Amniotic epithelial cell (primary cell): Measurements from ENCODE around the gene EPHX1.
"Not testable (repeated sequence)": the region's sequence is repeated elsewhere in the genome, so short reads cannot be mapped to it uniquely, and the experiment has no call there.

Experiments
- DNase-seq: peaks from one replicate; pipeline ENCODE4 v3.0.0-alpha.2; 2010; ENCODE audit warnings: low read depth

EPHX1 gene

DNA sequence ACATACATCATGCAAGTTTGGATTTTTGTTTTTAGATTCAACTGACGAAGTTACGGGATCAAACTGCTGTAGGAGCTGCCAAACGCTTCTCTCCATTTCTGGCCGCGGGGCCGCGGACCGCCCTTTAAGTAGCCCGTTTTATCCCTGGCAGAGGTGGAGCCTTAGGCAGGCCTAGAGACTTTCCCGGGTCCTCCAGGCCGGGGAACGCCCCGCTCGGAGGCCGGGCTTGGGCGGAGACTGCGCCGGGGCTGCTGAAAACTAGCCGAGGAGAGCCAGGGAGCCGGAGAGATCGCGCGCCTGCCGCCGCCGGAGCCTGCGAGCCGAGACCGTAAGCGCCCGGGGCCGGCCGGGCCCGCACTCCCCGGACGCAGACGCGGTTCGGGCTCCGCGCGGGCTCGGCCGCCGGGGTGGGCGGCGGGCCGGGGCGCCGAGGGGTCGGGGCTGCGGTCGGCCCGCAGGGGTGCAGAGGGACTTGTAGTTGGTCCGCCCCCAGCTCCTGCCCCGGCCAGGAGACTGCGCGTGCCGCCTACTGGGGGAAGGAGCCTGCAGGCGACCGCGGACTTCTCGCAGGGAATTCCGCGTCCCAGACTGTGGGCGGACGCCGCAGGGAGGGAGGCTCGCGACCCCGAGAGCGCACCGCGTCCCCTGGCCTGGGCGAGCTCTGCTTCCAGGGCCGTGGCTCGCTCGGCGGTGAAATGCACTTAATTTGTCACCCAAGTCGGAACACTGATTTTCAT, at the start of gene EPHX1:
Gene EPHX1 (plus strand): TSS at position 283 of the 737 bp plus-strand sequence. CDS start 18,606 bp downstream, outside the sequence.
- DNase-seq, result peak; percentile 83

DNA sequence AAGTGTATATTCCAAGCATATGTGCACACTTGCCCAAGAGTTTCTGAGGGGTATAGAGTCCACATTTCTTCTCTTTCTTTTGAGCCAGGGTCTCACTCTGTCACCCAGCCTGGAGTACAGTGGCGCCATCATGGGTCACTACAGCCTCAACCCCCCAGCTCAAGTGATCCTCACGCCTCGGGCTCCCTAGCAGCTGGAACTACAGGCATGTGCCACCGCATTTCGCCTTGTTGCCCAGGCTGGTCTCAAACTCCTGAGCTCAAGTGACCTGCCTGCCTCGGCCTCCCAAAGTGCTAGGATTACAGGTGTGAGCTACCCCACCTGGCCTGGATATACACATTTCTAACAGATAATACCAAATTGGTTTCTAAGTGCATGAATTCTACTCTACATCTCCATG, 49.4 kb upstream of the EPHX1 start:
- DNase-seq, result no peak

DNA sequence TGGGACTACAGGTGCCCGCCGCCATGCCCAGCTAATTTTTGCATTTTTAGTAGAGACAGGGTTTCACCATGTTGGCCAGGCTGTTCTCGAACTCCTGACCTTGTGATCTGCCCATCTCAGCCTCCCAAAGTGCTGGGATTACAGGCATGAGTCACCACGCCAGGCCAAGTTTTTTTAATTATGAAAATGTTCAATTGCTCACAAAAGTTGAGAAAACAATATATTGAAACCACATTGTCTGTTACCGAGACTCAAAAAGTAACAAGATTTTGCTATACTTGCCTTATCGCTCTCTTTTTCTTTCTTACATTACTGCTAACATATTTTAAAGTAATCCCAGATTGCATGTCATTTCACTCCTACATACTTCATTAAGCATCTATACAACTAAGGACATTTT, 48.5 kb upstream of the EPHX1 start:
- not testable (repeated sequence) for DNase-seq

DNA sequence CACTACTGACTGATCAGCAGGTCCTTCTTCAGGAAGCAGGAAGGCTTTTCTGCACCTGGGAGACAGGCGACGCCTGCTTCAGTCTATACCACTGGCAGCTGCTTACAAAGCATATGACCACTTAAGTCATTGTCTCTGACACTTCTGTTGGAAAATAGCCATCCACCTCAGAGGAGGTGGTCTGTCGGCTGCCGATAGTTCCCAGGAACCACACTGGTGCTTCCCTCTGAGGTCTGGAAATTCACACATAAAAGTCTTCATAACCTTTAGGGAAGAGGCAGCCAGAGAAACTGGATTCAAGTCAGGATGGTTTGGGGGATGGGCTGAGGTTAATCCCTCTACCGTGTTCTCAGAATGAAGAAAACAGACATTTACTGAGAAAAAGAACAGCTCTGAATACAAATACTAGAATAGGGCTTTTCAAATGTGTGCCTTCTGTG, 47.9 kb upstream of the EPHX1 start:
- DNase-seq, result peak; percentile 36

- peak; percentile 69 for DNase-seq
Measured at GRCh38 chr1:225762444-225762843, 47.5 kb upstream of the EPHX1 start.

DNA sequence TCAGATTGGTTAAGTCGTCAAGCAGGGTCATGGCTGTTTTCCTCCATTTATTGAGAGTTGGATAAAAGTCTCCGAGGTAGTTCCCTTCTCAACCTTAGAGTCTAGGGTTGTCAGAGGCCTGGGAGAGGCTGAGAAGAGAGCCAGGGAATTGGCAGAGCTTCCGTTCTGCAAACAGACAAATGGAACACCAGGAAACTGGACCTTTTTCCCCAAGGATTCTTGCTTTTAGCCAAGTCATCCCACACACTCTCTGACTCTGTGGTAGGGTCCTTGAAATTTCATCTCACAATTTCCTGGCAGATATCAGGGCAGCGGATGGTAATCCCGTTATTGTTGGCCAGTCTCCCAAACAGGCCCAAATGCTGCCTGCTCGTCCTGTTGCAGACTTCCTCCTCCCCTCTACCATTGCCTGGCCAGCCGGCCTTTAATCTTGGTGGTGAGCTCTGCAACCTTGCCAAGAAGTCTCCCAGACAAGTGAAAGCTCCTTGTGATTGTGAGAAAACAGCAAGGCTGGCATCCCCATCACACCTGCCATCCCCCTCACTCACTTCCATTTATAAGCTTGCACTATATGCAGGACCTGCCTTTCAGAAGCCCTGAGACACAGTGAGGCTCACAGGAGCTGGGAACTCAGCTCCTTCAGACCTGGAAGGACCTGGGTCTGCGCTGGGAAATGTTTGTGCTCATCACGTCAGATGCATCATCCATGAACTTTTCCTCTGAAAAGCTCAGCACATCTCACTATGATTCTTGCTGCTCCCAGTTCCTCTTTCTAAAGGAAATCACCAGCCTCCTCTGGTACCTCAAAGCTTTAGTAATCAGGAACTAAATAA, 46.0 kb upstream of the EPHX1 start:
- peak; percentile 72 for DNase-seq

GRCh38 chr1:225765982-225766674, 43.8 kb upstream of the EPHX1 start:
- DNase-seq, result no peak

DNA sequence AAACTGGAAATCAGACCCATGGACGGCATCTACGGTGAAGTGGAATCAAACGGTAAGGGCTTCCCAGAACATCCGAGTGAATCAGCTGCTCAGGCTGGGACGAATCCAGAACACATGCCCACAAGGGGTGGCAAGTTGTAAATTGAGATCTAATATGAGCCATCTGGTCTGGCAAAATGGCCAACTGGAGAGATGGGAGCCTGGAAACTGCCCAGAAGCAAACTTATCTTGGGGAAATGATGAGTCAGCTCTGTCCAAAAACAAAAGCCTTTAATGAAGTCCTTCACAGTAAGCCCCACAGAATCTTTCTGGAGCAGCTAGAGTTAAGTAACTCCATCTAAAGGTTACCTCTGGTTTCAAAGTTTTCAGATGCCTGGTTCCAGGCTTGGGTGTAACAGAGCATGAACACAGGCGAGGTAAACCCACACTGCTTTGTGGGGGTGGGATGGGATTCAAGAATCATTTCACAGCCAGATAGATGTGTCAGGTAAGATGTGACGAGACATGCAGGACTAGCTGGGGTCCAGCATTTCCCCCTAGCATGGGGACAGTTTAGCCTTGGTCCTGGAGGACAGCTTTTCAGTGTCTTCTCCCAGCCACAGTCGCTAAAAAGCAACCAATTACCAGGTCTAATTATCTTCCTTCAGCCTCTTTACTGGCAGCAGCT, 42.8 kb upstream of the EPHX1 start:
- DNase-seq, result peak; percentile 96

- peak; percentile 60 for DNase-seq
Measured at GRCh38 chr1:225767634-225768540, 42.0 kb upstream of the EPHX1 start.

DNA sequence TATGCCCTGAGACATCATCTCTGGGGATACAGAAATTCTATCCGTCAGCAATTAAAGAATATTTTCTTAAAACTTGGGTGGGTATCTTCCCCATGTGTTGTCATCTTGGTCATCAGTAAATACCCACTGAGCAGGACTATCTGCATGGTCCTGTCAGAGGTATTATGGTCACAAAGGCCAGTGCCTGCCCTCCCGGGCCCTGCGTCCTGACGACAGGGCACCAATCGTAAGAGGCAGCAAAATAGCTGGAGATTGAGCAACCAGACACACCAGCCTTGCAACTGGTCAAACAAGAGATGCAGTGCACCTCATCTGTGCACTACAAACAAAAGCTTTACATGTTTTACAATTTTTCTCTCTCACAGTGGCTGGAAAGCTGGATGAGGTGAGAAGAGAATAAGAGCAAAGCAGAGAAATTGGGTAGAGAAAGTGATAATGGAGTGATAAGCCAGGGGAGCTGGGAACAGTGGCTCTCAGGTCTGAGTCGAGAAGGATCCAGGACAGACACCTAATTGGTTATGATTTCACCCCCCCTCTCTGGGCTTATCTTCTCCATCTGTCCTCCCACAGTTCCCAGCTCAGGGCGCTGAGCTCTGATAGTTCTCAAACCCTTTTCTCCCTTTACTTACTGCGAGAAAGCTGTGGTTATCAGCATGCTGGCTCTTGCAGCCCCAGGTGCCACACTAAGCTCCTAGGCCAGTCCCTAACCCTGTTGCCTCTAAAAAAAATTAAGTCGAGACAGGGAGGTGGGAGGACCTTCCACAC, 41.1 kb upstream of the EPHX1 start:
- peak; percentile 46 for DNase-seq

GRCh38 chr1:225769687-225770086, 40.2 kb upstream of the EPHX1 start:
- DNase-seq, result peak; percentile 56

- DNase-seq, result peak; percentile 53
Measured at GRCh38 chr1:225770561-225771248, 39.2 kb upstream of the EPHX1 start.

GRCh38 chr1:225771661-225772322, 38.1 kb upstream of the EPHX1 start:
- no peak for DNase-seq

GRCh38 chr1:225772323-225772768, 37.6 kb upstream of the EPHX1 start:
- peak; percentile 86 for DNase-seq

DNA sequence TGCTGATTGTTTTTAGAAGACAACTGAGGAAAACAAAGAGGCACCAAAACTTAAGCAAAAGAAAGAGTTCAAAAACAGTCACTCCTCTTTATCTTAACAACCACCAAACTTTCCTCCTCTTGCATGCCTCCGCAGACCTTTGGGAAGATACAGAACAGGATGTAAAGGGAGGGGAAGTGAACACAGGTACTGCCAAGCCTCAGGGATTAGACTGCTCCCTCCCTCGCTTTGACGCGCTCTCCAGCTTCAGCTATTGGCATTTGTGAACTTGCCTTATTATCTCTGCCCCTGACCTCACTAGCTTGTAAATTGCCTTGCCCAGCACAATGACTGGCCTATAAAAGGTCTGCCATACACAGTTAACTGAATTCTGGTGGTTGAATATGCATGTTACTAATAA, 37.1 kb upstream of the EPHX1 start:
- DNase-seq, result peak; percentile 89

- peak; percentile 81 for DNase-seq
Measured at GRCh38 chr1:225774281-225775147, 35.4 kb upstream of the EPHX1 start.

- DNase-seq, result no peak
Measured at GRCh38 chr1:225776294-225776693, 33.6 kb upstream of the EPHX1 start.

DNA sequence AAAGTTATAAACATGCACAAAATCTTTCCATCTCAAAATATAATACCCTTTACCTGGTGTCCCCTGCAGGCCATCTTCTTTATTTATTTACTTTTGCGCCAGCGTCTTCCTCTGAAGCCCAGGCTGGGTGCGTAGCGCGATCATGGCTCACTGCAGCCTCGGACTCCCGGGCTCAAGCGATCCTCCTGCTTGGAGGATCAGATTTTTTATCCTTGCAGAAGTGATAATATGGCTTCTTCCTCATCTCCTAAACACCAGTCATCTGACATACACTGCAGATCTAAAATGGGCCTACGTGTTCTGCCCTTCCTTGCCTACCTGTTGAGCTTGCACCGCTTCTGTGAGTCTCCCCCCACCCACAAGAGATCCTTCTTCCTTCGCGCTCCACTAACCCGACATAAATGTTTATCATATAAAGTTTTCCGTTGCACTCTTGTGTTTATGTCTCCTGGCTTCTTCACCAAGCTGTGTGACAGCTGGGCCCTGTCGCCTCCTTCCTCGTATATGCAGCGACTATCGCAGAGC, 32.8 kb upstream of the EPHX1 start:
- DNase-seq, result peak; percentile 10
